ENCODE data around the gene NOL9.

DNA sequence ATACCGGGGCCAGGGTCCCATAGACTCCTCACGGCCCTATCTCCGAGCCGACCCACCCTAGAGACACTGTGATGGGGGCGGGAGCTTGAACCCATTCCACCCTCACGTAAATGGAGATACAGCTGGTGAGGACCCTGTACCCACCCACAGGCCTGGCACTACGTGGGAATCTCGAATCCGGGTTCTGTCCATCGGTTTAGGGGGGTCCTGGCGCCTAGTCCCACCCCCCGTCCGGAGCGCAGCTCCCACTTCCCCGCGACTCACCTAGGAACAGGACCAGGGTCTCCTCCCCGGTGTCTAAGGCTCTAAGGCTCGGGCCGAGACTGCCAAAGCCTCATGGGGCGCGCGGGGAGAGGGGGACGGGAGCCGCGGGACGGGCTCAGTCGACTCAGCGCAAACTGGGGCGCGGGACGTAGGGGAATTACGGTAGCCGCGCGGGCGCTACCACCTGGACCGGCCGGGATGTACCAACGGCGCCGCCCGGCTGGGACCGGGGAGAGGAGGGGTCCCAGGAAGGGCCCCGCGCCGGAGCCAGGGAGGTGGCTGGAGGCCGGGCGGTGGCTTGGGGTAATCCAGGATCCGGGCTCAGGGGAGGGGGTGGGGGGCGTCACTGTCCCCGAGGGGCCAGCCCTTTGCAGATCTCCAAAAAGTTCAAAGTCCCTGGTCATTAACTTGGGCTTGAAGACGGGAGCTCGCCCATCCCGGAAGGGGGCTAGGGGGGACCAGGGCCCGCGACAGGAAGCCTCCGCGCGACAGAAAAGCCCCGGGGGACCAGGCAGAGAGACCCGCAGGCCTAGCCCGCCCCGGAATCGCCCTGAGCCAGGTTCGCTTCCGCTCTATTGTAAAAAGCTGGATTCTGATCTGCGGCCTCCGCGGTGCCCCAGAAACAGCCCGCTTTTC is 63.9 kb downstream of the NOL9 start:
- TF ChIP-seq ZNF274 (IDR thresholded peaks at IDR 0.05; ENCODE audit: low read depth, low read length) (no peak), YY1 (IDR thresholded peaks at IDR 0.05; ENCODE audit: insufficient read depth, insufficient read length) (no peak), SUZ12 (IDR thresholded peaks at IDR 0.05; ENCODE audit: extremely low read depth, insufficient read depth, insufficient read length) (no peak)
